Astrocyte of the spinal cord (primary cell): ENCODE data around the gene SEC24C.

ENCODE experiments used
- DNase-seq: peaks from one replicate; pipeline ENCODE4 v3.0.0; 2011; ENCODE audit warnings: low read depth, low spot score
- H3K4me3 ChIP-seq: 2 replicates; pipeline ENCODE4 v1.5.1; 2011; ENCODE audit warnings: low read depth, mild to moderate bottlenecking, low read length, moderate library complexity
- CTCF ChIP-seq: IDR thresholded peaks from 2 replicates; pipeline ENCODE4 v1.5.1; 2012; ENCODE audit warnings: low read depth, mild to moderate bottlenecking, low read length, inconsistent platforms
- in situ Hi-C: cut with HindIII; loops from 2 replicates; pipeline ENCODE4 v1.10.0; 2017; ENCODE audit warnings: low sequenced_read_pairs

The SEC24C gene

GRCh38 chr10:73803680-73804286 is 59.6 kb downstream of the SEC24C start:
- in situ Hi-C loops: no loop called here
- no peak overlapping the region for H3K4me3 ChIP-seq
- TF ChIP-seq CTCF: no peak
- DNase-seq: no peak

- no peak for TF ChIP-seq CTCF
- in situ Hi-C loops: no loop called here
- no peak for DNase-seq
- no peak overlapping the region for H3K4me3 ChIP-seq
Observed at GRCh38 chr10:73806176-73806950, 62.2 kb downstream of the SEC24C start.

GRCh38 chr10:73807471-73807870 is 63.3 kb downstream of the SEC24C start:
- H3K4me3 ChIP-seq: no peak overlapping the region
- DNase-seq: no peak
- no peak for TF ChIP-seq CTCF
- in situ Hi-C loops: no loop called here

GRCh38 chr10:73808021-73808815 is 64.0 kb downstream of the SEC24C start:
- H3K4me3 ChIP-seq: no peak overlapping the region
- no peak for TF ChIP-seq CTCF
- in situ Hi-C loops: no loop called here
- no peak for DNase-seq

GRCh38 chr10:73809061-73809818 is 65.1 kb downstream of the SEC24C start:
- no peak overlapping the region for H3K4me3 ChIP-seq
- no peak for DNase-seq
- in situ Hi-C loops: no loop called here
- no peak for TF ChIP-seq CTCF

GRCh38 chr10:73810358-73810734 is 66.2 kb downstream of the SEC24C start:
- peak overlapping the region; percentile 68 for H3K4me3 ChIP-seq
- TF ChIP-seq CTCF: no peak
- no peak for DNase-seq
- in situ Hi-C loops: no loop called here
